ENCODE results near the gene FRMD4A.
A peak's percentile ranks its signal among the peaks of the same experiment; 100 is the strongest.
"Not testable (repeated sequence)": the region's sequence is repeated elsewhere in the genome, so short reads cannot be mapped to it uniquely, and the experiment has no call there.

Gene FRMD4A

GRCh38 chr10:13909516-13910258 is 421.0 kb downstream of the FRMD4A start:
- DNase-seq (ENCODE audit: low spot score): no peak

- no peak for DNase-seq (ENCODE audit: low spot score)
Observed at GRCh38 chr10:13908475-13908874, 422.2 kb downstream of the FRMD4A start.

DNA sequence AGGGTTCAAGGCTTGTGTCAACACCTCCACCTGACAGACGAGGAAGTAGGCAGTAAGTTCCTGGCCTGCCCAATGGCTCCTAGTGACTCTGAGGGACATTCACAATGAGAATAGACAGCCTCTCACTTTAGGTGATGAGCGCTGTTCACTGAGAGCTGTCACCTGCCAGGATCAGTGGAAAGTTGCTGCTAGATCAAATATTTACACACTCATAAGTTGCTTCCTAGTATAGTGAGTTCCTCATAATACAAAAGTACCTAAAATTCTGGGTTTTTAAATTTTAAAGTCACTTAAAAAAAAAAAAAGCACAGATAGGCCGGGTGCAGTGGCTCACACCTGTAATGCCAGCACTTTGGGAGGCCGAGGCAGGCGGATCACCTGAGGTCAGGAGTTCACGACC is 423.2 kb downstream of the FRMD4A start:
- DNase-seq (ENCODE audit: low spot score): no peak

GRCh38 chr10:13905281-13905680 is 425.4 kb downstream of the FRMD4A start:
- no peak for DNase-seq (ENCODE audit: low spot score)

DNA sequence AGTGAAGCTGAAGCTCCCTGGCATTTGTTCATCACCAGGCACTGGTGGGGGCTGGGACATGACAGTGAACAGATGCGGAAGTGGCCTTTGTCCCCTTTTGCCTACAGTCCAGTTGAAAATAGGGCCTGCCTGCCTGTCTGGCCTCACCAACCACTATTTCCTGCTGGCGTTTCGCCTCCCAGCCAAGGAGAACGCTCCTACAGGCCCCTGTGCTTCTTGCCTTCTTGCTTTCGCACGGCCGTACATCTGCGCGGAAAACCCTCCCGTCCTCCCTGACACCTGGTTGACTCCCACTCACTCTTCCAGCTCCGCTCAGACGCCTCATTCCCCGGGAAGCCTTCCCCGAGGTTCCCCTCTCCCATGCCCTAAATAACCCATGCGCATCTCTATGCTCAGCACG is 426.7 kb downstream of the FRMD4A start:
- no peak for DNase-seq (ENCODE audit: low spot score)

DNA sequence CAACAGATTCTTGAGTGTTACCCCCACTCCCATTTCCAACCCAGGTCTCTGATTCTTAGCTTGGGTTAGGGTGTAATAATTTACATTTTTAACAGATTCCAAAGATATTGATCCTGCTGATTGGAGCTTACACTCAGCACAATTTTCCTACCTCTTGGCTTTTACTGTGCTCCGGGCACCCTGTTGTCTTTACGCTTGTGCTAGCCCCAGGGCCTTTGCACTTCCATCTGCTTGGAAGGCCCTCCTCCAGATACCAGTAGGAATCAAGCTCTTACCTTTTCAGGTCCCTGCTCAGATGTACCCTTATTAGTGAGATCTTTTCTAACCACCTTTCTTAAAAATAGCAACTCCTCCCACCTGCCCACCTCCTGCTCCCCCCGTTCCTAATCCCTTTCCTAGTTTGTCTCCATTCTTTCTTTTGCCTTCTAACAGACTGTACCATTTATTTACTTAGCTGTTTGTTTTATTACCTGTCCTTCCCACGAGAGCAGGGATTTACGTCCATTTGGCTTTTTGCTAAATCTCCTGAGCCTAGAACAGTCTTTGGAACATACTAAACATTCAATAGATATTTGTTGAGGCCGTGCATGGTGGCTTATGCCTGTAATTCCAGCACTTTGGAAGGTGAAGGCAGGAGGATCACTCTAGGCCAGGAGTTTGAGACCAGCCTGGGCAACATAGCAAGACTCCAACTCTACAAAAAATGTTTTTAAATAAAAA is 427.7 kb downstream of the FRMD4A start:
- no peak for DNase-seq (ENCODE audit: low spot score)

DNA sequence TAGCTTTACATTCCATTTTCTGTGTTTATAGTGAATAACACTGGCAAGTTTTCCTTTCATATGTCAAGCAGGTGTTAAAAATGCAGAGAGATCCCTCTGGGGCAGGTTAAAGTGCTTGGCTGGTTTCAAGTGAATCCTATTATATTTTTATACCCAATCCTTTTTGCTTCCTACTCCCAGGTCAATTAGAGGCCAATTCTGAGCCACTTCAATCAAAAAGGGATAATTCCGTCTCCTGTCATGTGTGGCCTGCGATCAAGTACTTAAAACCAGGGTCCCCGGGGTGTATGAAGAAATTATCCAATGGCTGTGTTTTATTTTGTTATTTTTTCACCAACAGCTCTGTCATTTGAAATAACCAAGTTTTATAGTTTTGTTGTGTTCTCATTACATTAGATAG is 430.8 kb downstream of the FRMD4A start:
- no peak for DNase-seq (ENCODE audit: low spot score)

GRCh38 chr10:13896146-13896545 is 434.6 kb downstream of the FRMD4A start:
- DNase-seq (ENCODE audit: low spot score): not testable (repeated sequence)

GRCh38 chr10:13894412-13895093 is 436.2 kb downstream of the FRMD4A start:
- peak; percentile 73 for DNase-seq (ENCODE audit: low spot score)

DNA sequence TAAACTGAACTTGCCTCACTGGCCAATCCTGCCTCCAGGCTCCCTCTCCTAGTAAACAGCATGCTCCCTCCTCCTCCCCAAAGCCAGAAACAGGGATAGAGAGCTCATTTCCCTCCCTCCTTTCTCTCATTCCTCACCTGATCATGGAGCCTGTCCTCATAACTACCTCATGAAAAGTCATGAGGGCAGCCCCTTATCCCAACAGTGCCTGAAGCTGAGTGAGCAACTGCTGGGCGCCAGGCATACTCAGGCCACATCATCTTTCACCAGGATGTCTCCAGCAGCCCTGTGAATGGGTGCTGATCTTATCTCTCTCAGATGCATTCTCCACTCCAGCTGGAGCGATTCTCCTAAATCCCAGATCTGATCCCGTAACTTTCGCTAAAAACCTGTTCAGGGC is 436.8 kb downstream of the FRMD4A start:
- peak; percentile 48 for DNase-seq (ENCODE audit: low spot score)

- DNase-seq (ENCODE audit: low spot score): no peak
Observed at GRCh38 chr10:13892871-13893270, 437.9 kb downstream of the FRMD4A start.

- DNase-seq (ENCODE audit: low spot score): no peak
Observed at GRCh38 chr10:13892001-13892491, 438.7 kb downstream of the FRMD4A start.

- peak; percentile 27 for DNase-seq (ENCODE audit: low spot score)
Observed at GRCh38 chr10:13891128-13892000, 439.4 kb downstream of the FRMD4A start.

- DNase-seq (ENCODE audit: low spot score): peak; percentile 48
Observed at GRCh38 chr10:13890233-13891127, 440.2 kb downstream of the FRMD4A start.

GRCh38 chr10:13887761-13888160 is 443.0 kb downstream of the FRMD4A start:
- DNase-seq (ENCODE audit: low spot score): no peak

- no peak for DNase-seq (ENCODE audit: low spot score)
Observed at GRCh38 chr10:13885238-13885990, 445.3 kb downstream of the FRMD4A start.

GRCh38 chr10:13883636-13884444 is 446.9 kb downstream of the FRMD4A start:
- DNase-seq (ENCODE audit: low spot score): no peak

- DNase-seq (ENCODE audit: low spot score): peak; percentile 99
Observed at GRCh38 chr10:13882119-13882711, 448.5 kb downstream of the FRMD4A start.

DNA sequence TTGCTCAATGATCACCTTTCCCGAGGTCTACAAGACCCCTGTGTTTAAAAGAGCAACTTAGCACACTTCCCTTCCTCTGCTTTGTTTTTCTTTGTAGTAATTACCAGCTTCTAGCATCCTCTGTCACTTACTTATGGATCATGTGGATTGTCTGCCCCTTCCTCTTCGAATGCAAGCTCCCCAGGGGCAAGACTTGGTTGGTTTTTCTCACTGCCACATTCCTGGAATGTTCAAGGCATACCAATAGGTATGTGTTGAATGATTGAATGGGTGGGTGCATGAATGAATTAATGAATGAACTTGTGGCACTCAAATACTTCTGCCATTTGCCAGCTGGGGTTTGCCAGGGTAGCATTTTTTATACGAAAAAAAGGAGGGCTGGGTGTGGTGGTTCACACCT is 450.0 kb downstream of the FRMD4A start:
- no peak for DNase-seq (ENCODE audit: low spot score)
